Right lobe of liver (tissue), 4 donors: ENCODE results near the gene ZNF512.

Experiments
- CTCF ChIP-seq, 4 donors: fragments of 200-600 bp in 3 of 4; fragments of 450-650 bp in 1 of 4; IDR thresholded peaks; one replicate each; pipeline versions ENCODE4 v1.5.1 to v1.8.0; 2016 to 2022; ENCODE audit warnings: antibody characterized with exemption in 4 of 4, mild to moderate bottlenecking in 2 of 4
- POLR2A ChIP-seq: fragments of 450-650 bp; IDR thresholded peaks from one replicate; pipeline ENCODE4 v1.6.1; 2017; ENCODE audit warnings: antibody characterized with exemption, mild to moderate bottlenecking
- donor health status: DM: no; HTN: no; CAD: no.
- donor health status: DM: no; HTN: no; CAD: no.
- donor health status: DM: no; HTN: yes; CAD: no.

GRCh38 chr2:27653397-27653796, 70.6 kb downstream of the ZNF512 start:
- TF ChIP-seq CTCF (IDR thresholded peaks at IDR 0.05) (no peak), POLR2A (no peak)
